Measurements from ENCODE around the gene TBX10.

DNA sequence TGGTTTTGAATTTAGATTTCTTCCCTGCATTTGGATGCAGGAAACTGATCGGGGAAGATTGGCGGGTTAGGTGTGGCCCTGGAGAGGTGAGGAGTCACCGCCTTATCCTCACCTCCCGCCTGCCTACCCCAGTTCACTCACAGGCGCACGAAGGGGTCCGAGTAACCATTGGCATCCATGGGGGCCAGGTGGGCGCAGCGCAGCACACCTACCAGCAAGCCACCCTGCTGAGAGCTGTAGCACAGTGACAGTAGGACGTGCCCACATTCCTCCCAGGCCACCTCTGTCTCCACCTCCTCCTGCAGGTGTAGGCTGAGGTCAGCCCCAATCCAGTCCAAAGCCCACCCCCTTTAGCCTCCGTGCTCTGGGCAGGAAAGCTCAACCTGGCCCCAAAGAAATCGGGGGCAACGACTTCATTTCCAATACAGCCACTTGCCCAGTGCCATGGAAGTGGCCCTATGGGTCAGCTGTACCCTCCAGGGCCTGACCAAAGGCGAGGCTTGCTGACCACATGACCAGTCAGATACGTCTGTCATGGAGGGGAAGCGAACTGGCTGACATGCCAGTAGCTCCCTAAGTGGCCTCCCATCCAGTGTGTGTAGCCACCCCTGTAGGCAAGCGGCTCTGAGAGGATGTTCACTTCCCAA, 26.1 kb downstream of the TBX10 start:
- TF ChIP-seq, protein P1, sequence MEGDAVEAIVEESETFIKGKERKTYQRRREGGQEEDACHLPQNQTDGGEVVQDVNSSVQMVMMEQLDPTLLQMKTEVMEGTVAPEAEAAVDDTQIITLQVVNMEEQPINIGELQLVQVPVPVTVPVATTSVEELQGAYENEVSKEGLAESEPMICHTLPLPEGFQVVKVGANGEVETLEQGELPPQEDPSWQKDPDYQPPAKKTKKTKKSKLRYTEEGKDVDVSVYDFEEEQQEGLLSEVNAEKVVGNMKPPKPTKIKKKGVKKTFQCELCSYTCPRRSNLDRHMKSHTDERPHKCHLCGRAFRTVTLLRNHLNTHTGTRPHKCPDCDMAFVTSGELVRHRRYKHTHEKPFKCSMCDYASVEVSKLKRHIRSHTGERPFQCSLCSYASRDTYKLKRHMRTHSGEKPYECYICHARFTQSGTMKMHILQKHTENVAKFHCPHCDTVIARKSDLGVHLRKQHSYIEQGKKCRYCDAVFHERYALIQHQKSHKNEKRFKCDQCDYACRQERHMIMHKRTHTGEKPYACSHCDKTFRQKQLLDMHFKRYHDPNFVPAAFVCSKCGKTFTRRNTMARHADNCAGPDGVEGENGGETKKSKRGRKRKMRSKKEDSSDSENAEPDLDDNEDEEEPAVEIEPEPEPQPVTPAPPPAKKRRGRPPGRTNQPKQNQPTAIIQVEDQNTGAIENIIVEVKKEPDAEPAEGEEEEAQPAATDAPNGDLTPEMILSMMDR (IDR thresholded peaks at IDR 0.05; ENCODE audit: insufficient read depth, low read length, poor library complexity, severe bottlenecking), result no peak
- no peak for TF ChIP-seq EZH2phosphoT487 (conservative IDR thresholded peaks at IDR 0.05; ENCODE audit: low read length)
